Tongue (tissue), 3 donors: Measurements from ENCODE around the gene TTL. TPM values are rescaled to one million over a fixed set of nuclear protein-coding genes. Genes with fewer than 3 reads are reported as not detected.

Source experiments
- DNase-seq: peaks from one replicate; pipeline ENCODE4 v3.0.0-alpha.2; 2015
- small RNA-seq: library from RNA; depleted of rRNA; stranded (forward); fragments of <200 nt; gene quantifications from one replicate; pipeline ENCODE3, GENCODE V24; 2014; ENCODE audit warnings: low replicate concordance
- total RNA-seq: library from RNA; depleted of rRNA; stranded (reverse); fragments of >200 nt; gene quantifications from one replicate; pipeline ENCODE4 v1.2.3, GENCODE V29; 2014

The TTL gene
- total RNA-seq, 1 donor from 2014 or later = 26.4 TPM

GRCh38 chr2:112583497-112584133 lies 101.7 kb downstream of the TTL start:
- peak; percentile 35 for DNase-seq

- DNase-seq = peak; percentile 98
Measured at GRCh38 chr2:112584134-112584890, 102.4 kb downstream of the TTL start, which contains the start of gene CHCHD5. Gene CHCHD5, plus strand, starts transcription at chr2:112584609. Its CDS starts 39 bp downstream, at chr2:112584648.

GRCh38 chr2:112584891-112585250 lies 102.9 kb downstream of the TTL start:
- DNase-seq = no peak

GRCh38 chr2:112585400-112585799 lies 103.4 kb downstream of the TTL start:
- DNase-seq = no peak

GRCh38 chr2:112585873-112586464 lies 104.0 kb downstream of the TTL start:
- DNase-seq = no peak

GRCh38 chr2:112588611-112589045 lies 106.7 kb downstream of the TTL start:
- DNase-seq = peak; percentile 78

Small RNA genes within 50 kb of the gene (small RNA-seq; reads per million reads assigned to genes)
- gene RF00019 = not detected

Other genes with a start within 250 kb of the TTL start
- gene ZC3H8, start 227.1 kb upstream of the TTL start, total RNA-seq = 21.0 TPM
- 10.8 TPM for gene ZC3H6, start 206.6 kb upstream of the TTL start, total RNA-seq
- gene RGPD8, start 48.5 kb upstream of the TTL start, total RNA-seq = 22.9 TPM
- gene POLR1B, start 60.3 kb downstream of the TTL start, total RNA-seq = 21.1 TPM
- 13.3 TPM for gene CHCHD5, start 102.5 kb downstream of the TTL start, total RNA-seq
- 22.8 TPM for gene SLC20A1, start 163.8 kb downstream of the TTL start, total RNA-seq
- gene NT5DC4, start 238.9 kb downstream of the TTL start, total RNA-seq = 0.21 TPM